ENCODE measurements around the gene DPYSL5.

DPYSL5 gene

DNA sequence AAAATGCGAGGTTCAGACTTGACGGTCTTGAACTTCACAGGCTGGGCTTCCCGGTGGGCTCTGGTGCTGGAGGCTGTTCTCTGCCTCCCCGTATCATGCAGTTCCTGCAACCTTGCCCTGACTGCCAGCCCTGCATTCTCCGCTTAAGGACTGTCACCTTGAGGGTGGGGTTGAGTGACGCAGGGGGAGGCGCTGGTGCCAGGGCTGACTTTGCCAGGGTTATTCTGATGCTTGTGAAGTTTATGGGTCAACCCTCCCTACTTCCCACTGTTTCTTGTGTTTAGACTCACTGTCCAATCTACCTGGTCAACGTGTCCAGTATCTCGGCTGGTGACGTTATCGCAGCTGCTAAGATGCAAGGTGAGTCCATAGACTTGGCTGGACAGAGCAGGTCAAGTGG lies 85.0 kb downstream of the DPYSL5 start:
- DNase-seq (ENCODE audit: low read depth in 2 of 2): no peak

GRCh38 chr2:26933431-26934334 lies 85.8 kb downstream of the DPYSL5 start:
- no peak for DNase-seq (ENCODE audit: low read depth in 2 of 2)

- DNase-seq (ENCODE audit: low read depth in 2 of 2): no peak
Measured at GRCh38 chr2:26934335-26934724, 86.4 kb downstream of the DPYSL5 start.

- DNase-seq (ENCODE audit: low read depth in 2 of 2): no peak
Measured at GRCh38 chr2:26934985-26935384, 87.1 kb downstream of the DPYSL5 start.

GRCh38 chr2:26936855-26937254 lies 88.9 kb downstream of the DPYSL5 start:
- no peak for DNase-seq (ENCODE audit: low read depth in 2 of 2)

DNA sequence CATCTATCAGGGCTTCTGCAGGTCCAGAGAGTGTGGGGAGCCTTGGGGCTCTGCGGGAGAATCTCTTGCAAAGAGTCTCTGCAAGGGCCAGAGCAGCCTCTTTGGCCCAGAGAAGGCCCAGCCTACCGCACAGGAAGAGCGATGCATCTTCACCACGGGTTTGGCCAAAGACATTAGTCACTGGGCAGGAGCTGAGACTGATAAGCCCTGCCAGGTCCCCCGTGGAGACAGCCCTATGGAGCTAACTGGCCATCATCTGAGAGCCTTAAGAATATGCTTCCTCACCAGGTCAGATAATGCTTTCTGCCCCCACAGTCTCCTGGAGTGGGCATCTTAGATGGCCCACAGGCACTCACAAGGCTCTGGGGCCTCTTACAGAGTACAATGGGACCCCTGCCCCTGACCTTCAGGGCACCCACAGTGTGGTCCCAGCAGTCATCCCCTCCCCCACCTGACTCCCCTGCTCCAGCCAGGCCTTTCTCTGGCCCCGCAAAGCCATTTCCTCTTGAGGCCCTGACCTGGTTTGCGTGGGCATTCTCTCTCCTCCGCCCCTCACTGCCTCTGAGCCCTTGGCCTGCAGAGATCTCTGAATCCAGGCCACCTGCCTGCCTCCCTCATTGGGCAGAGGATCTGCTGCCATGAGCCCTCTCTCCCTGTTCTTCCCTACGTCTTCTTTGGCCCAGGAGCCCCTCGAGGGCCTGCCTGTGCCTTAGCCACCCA lies 90.6 kb downstream of the DPYSL5 start:
- DNase-seq (ENCODE audit: low read depth in 2 of 2): no peak

DNA sequence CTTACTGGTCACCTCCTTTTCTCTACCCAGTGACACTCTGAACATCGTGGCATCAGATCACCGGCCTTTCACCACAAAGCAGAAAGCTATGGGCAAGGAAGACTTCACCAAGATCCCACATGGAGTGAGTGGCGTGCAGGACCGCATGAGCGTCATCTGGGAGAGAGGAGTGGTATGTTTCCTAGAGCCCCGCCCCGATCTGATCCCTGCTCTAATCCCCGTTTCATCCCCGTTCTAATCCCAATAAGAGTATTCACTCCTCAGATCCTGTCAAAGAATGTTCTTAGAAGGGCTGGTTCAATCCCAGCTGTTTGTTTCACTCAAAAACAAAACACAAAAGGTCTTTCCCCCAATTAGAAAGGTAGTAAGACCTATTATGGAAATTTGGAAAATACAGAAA lies 92.1 kb downstream of the DPYSL5 start:
- DNase-seq (ENCODE audit: low read depth in 2 of 2): no peak

DNA sequence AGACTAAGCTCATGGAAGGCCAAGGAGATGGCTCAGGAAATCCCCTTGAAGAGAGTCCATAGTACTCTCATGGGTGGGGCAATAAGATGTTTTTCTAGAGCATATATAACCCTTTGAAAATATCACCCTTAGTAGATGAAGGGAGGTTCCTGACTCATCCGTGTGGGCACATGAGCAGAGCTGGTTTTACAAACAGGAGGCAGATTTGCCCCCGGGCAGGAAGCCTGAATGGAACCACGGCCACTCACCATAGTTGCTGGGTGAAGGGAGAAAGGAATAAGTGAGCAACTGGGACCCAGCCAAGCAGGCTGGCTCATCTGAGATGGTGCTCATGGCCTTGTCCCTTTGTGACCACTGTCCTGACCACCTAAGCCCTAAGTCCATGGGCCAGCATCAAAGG lies 93.6 kb downstream of the DPYSL5 start:
- DNase-seq (ENCODE audit: low read depth in 2 of 2): no peak

GRCh38 chr2:26942543-26943295 lies 94.8 kb downstream of the DPYSL5 start:
- peak; percentile 8 to 30 for DNase-seq (ENCODE audit: low read depth in 2 of 2)

GRCh38 chr2:26945991-26946750 lies 98.2 kb downstream of the DPYSL5 start:
- DNase-seq (ENCODE audit: low read depth in 2 of 2): no peak

DNA sequence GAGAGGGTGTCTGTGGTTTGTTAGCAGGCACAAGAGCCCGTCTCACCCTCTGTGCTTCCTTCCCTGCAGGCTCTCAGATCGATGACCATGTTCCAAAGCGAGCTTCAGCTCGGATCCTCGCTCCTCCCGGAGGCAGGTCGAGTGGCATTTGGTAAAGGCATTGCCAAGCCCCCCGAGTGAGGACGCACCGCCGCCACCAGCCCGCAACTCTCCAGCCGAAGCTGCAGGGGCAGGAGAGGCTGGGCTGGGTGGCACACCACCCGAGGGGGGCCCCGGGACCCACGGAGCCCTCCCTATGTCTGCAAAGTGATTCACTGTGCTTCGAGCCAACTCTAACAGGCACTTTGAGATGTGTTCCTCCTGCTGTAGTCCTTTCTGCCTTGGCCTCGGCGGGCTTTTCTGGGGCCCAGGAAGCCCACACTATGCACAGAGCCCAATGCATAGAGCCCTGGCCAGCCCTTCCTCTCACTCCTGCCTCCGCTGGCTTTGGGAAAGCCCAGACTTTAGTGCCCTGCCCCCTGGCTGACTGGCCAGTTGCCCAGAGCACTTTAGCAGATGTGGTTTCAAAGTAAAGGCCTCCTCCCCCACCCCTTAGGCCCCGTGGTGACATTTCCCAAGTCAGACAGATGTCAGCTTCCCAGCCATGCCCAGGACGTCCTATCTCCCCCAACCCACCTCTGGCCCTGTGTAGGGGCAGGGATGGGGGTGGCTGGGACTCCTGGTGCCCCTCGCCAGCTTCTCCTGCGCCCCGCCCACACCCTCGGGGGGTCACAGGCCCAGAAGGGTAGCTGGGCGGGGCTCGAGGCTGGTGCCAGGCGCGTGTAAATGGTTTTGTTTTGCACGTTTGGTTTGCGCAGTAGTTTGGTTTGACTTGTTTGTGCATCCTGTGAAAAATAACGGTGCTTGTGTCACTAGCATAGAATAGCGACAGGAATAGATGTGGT lies 99.2 kb downstream of the DPYSL5 start:
- no peak for DNase-seq (ENCODE audit: low read depth in 2 of 2)

DNA sequence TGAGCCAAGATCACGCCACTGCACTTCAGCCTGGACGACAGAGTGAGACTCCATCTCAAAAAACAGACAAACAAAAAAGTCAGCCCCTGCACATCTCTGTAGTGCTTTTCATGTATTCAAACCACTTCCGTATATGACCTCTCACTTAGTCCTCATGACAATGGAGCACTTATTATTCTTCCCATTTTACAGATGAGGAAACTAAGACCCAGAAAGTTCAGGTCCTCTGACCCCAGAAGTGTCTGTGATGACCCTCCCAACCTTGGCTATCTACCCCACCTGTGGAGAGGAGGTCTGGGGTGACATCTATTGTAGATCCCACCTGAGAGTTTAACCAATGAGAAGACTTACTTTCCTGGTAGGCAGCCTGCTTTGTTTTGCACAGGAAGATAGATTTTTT lies 100.9 kb downstream of the DPYSL5 start:
- no peak for DNase-seq (ENCODE audit: low read depth in 2 of 2)

- no peak for DNase-seq (ENCODE audit: low read depth in 2 of 2)
Measured at GRCh38 chr2:26950246-26950645, 102.3 kb downstream of the DPYSL5 start.

DNA sequence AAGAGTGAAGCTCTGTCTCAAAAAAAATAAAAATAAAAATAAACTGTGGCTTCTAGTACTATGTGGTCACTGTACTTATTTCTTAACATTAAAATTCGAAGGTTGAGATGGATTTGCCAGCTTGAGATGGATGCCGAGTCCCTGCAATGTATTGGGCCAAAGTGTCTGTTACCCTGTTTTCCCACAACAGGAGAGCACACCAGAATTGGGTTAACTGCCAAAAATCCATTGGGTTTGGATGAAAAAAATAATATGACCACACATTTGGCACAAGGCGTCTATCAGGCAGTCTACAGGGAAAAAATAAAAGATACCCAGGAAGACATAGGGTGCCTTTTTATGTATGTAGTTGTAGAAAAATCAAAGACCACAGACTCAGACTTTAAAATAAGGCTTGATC lies 103.3 kb downstream of the DPYSL5 start:
- no peak for DNase-seq (ENCODE audit: low read depth in 2 of 2)

DNA sequence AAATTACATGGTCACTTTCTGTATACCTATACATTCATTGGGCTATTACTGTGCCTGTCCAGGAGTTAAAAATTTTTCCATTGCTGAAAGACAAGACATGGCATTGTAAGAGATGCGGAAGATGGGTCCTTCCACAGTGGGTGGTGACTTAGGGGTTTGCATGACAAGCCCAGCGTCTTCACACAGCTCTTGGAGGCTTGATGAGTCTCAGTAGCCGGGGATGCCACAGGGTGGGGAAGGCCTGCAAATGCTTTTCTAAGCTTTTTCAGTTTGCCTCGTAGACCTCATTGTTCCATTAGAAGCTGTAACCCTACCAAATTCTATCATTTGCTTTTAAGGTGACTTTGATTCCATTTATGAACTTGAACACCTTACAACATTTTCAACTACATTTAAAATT lies 104.4 kb downstream of the DPYSL5 start:
- DNase-seq (ENCODE audit: low read depth in 2 of 2): no peak

GRCh38 chr2:26954135-26954534 lies 106.2 kb downstream of the DPYSL5 start:
- no peak for DNase-seq (ENCODE audit: low read depth in 2 of 2)

DNA sequence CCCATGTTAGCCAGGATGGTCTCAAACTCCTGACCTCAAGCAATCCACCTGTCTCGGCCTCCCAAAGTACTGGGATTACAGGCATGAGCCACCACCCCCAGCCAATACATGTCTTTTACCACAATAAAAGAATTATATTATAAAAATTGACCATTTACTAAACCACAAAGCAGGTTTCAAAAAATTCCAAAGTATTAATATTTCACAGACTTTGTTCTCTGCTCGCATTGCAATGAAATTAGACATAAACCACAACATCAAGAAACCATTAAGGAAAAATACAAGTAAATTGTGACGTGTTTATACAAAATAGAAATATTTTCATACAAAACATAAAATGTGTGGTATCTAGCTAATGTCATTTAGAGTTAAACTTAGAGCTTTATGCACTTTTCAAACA lies 109.1 kb downstream of the DPYSL5 start:
- DNase-seq (ENCODE audit: low read depth in 2 of 2): no peak

DNA sequence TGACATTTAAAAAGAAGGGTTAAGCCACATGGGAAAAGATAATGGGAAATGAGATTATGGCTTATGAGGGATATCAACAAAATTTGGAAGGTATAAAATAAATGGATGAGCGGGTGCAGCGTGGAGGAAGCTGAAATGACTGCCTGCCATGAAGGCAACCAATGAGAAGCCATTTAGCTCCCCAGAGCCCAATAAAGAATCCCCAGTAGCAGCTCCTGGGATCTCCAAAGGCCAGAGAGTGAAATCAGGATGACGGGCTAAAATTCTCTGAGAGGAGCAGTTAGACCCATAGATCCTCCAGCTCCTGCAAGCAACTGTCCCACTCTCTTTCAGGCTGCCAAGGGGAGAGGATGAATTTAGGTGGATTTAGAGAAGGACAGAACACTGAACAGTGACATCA lies 109.6 kb downstream of the DPYSL5 start:
- no peak for DNase-seq (ENCODE audit: low read depth in 2 of 2)

- no peak for DNase-seq (ENCODE audit: low read depth in 2 of 2)
Measured at GRCh38 chr2:26959331-26959730, 111.4 kb downstream of the DPYSL5 start.

GRCh38 chr2:26964446-26965130 lies 116.7 kb downstream of the DPYSL5 start:
- DNase-seq (ENCODE audit: low read depth in 2 of 2): no peak

All from stimulated activated CD8-positive, alpha-beta memory T cell treated with anti-CD3 and anti-CD28 coated beads, Interleukin-7, amount 100 ng/mL, for 4 hours (primary cell).